K562 (cell line): ENCODE data around the gene SNRPD2. TPM values are rescaled to one million over a fixed set of nuclear protein-coding genes. Genes with fewer than 3 reads are reported as not detected.
A peak's percentile ranks its signal among the peaks of the same experiment; 100 is the strongest.

Experiments used
- BACH1 ChIP-seq: fragments of 200-800 bp; sonication (Bioruptor generic); IDR thresholded peaks from 2 replicates; pipeline ENCODE4 v1.6.1; 2016; ENCODE audit warnings: missing genetic modification characterization, missing compliant biosample characterization
- CEBPB ChIP-seq: fragments of 450-650 bp; IDR thresholded peaks from 2 replicates; pipeline ENCODE4 v1.6.1; 2016; ENCODE audit warnings: missing genetic modification characterization, missing compliant biosample characterization
- CEBPG ChIP-seq, 3 experiments: fragments of 200-800 bp in 1 of 3; sonication (Bioruptor generic) in 1 of 3; sonication (generic) in 1 of 3; formaldehyde crosslinking in 1 of 3; IDR thresholded peaks in 2 of 3; conservative IDR thresholded peaks in 1 of 3; 2 replicates each; pipeline versions ENCODE4 v1.6.1 to v1.8.0; 2016 to 2022; ENCODE audit warnings: missing compliant biosample characterization in 2 of 3, missing genetic modification characterization in 2 of 3, mild to moderate bottlenecking in 1 of 3, missing genetic modification reagents in 1 of 3
- DDX20 ChIP-seq: fragments of 450-650 bp; IDR thresholded peaks from 2 replicates; pipeline ENCODE4 v1.6.1; 2016; ENCODE audit warnings: missing genetic modification characterization, low read depth, mild to moderate bottlenecking, missing compliant biosample characterization, moderate library complexity
- FOS ChIP-seq: IDR thresholded peaks from 3 replicates; pipeline ENCODE4 v1.6.1; 2011; ENCODE audit not compliant: insufficient read length; ENCODE audit errors: extremely low read depth
- HDAC8 ChIP-seq: fragments of 450-650 bp; IDR thresholded peaks from 2 replicates; pipeline ENCODE4 v1.6.1; 2016; ENCODE audit warnings: mild to moderate bottlenecking, missing genetic modification characterization, moderate library complexity, missing compliant biosample characterization
- HLTF ChIP-seq: fragments of 450-650 bp; IDR thresholded peaks from 2 replicates; pipeline ENCODE4 v1.6.1; 2016
- ILF3 ChIP-seq: fragments of 450-650 bp; IDR thresholded peaks from 2 replicates; pipeline ENCODE4 v1.6.1; 2018; ENCODE audit warnings: antibody characterized with exemption, mild to moderate bottlenecking, moderate library complexity, borderline replicate concordance
- MNT ChIP-seq, 2 experiments: fragments of 450-650 bp; conservative IDR thresholded peaks; 2 replicates each; pipeline ENCODE4 v1.6.1; 2017; ENCODE audit warnings: mild to moderate bottlenecking in 2 of 2, moderate library complexity in 2 of 2
- NCOA4 ChIP-seq: fragments of 450-650 bp; IDR thresholded peaks from 2 replicates; pipeline ENCODE4 v1.6.1; 2018; ENCODE audit warnings: mild to moderate bottlenecking; ENCODE audit not compliant: partially characterized antibody
- NCOR1 ChIP-seq: fragments of 450-650 bp; IDR thresholded peaks from 2 replicates; pipeline ENCODE4 v1.6.1; 2016; ENCODE audit warnings: mild to moderate bottlenecking, moderate library complexity
- NFIC ChIP-seq: fragments of 450-650 bp; IDR thresholded peaks from 2 replicates; pipeline ENCODE4 v1.6.1; 2017; ENCODE audit warnings: mild to moderate bottlenecking, inconsistent platforms
- NFRKB ChIP-seq: fragments of 450-650 bp; IDR thresholded peaks from 2 replicates; pipeline ENCODE4 v1.6.1; 2016; ENCODE audit warnings: low read depth
- NR1H2 ChIP-seq: sonication (generic); formaldehyde crosslinking; IDR thresholded peaks from 2 replicates; pipeline ENCODE4 v1.4.0; 2020; ENCODE audit warnings: mild to moderate bottlenecking, missing genetic modification reagents
- PTRF ChIP-seq: fragments of 450-650 bp; IDR thresholded peaks from 2 replicates; pipeline ENCODE4 v1.6.1; 2016; ENCODE audit warnings: mild to moderate bottlenecking, missing genetic modification characterization, missing compliant biosample characterization
- TAF1 ChIP-seq: IDR thresholded peaks from 2 replicates; pipeline ENCODE4 v1.6.1; 2011; ENCODE audit warnings: mild to moderate bottlenecking, low read length, moderate library complexity; ENCODE audit not compliant: insufficient read depth, control insufficient read depth, severe bottlenecking; ENCODE audit errors: extremely low read depth
- ZBED1 ChIP-seq: IDR thresholded peaks from 2 replicates; pipeline ENCODE4 v1.6.1; 2014
- ZNF589 ChIP-seq: fragments of 200-800 bp; sonication (Bioruptor generic); IDR thresholded peaks from 2 replicates; pipeline ENCODE4 v1.6.1; 2016; ENCODE audit warnings: low read depth, missing genetic modification characterization, missing compliant biosample characterization
- ZNF644 ChIP-seq: fragments of 200-800 bp; sonication (Bioruptor generic); IDR thresholded peaks from 2 replicates; pipeline ENCODE4 v1.6.1; 2016; ENCODE audit warnings: low read depth, missing genetic modification characterization, missing compliant biosample characterization
- ZNF778 ChIP-seq: fragments of 450-650 bp; formaldehyde crosslinking; IDR thresholded peaks from 2 replicates; pipeline ENCODE4 v1.4.0; 2020; ENCODE audit warnings: mild to moderate bottlenecking, moderate library complexity
- ZNF780A ChIP-seq: fragments of 250-450 bp; sonication (Bioruptor Pico); IDR thresholded peaks from 2 replicates; pipeline ENCODE4 v1.5.0; 2021; ENCODE audit warnings: mild to moderate bottlenecking
- ZZZ3 ChIP-seq: fragments of 450-650 bp; IDR thresholded peaks from 2 replicates; pipeline ENCODE4 v1.6.1; 2016; ENCODE audit warnings: antibody characterized with exemption, mild to moderate bottlenecking, moderate library complexity
- polyA plus RNA-seq, 8 experiments: library from polyadenylated mRNA; depleted of rRNA in 4 of 8; stranded (reverse) in 5 of 8; unstranded in 3 of 8; fragments of >200 nt; fragmentation: Nextera tagmentation in 2 of 8; fragmentation: Illumina TruSeq in 1 of 8; extraction: Ambion mirVana in 2 of 8; extraction: Trizol in 1 of 8; gene quantifications; 2 replicates each; pipeline versions ENCODE4 v1.2.1 to v1.2.3, GENCODE V29; 2011 to 2014; ENCODE audit warnings: inconsistent platforms in 1 of 8, missing spikeins in 1 of 8
- total RNA-seq, 7 experiments: library from RNA; depleted of rRNA in 6 of 7; stranded (reverse); fragments of >200 nt in 6 of 7; fragmentation: Illumina TruSeq in 2 of 7; extraction: Trizol in 2 of 7; gene quantifications; 2 replicates each; pipeline versions ENCODE4 v1.2.1 to v1.2.3, GENCODE V29; 2011 to 2021; ENCODE audit warnings: low replicate concordance in 1 of 7
- TF ChIP-seq, protein P1 (sequence below), 3 experiments: IDR thresholded peaks in 2 of 3; conservative IDR thresholded peaks in 1 of 3; 2 replicates each; pipeline ENCODE4 v1.5.1; 2011 to 2012; ENCODE audit warnings: low read length in 3 of 3, mild to moderate bottlenecking in 3 of 3, control low read depth in 2 of 3, improper control_type of control experiment in 1 of 3, inconsistent platforms in 1 of 3, low read depth in 1 of 3, mixed read lengths in 1 of 3, moderate library complexity in 1 of 3; ENCODE audit not compliant: insufficient read depth in 2 of 3

SNRPD2 gene
- total and polyA plus RNA-seq, 9 of the 15 experiments (the other 6 are each of a cell fraction or from before 2014, with no cell fraction given): 728 to 4,411 (median 1,029) TPM

DNA sequence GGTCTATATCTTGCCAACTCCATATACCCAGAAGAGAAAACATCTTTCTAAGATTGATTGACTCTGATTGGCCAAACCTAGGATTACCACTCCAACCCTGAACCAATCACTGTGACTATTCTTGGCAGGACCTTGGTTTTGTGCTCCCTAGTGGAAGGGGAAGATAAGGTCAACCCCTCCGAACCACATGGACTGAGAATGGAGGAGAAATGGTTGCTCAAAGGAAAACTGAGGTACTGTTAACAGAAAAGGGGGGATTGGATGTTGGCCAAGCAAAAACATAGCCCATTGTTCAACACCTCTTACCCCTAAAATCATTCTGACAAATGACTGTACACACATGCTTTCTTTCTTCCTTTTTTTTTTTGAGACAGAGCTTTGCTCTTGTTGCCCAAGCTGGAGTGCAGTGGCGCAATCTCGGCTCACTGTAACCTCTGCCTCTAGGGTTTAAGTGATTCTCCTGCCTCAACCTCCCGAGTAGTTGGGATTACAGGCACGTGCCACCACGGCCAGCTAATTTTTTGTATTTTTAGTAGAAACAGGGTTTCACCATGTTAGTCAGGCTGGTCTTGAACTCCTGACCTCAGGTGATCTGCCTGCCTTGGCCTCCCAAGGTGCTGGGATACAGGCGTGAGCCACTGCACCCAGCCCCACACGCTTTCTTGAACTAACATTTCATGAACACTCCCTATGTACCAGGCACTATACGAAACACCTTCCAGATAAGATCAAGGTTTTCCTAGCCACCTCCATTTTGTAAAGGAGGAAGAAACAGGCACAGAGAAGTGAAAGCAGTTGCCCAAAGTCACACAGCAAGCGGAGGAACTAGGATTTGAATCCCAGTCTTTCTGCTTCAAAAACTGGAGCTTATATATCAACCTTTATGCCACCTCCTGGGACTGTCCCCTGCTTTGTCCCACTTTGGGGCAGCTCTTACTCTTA lies 48.0 kb upstream of the SNRPD2 start (continued):
- TF ChIP-seq NCOA4 (no peak), ILF3 (no peak), ZNF780A (no peak), CEBPG (CRISPR knock-in tag; IDR thresholded peaks at IDR 0.05) (peak; percentile 71), CEBPG (tag; conservative IDR thresholded peaks at IDR 0.05 in 1 of 2, IDR thresholded peaks at IDR 0.05 in 1 of 2) (peak; percentile 88 to 91), NFRKB (peak; percentile 99), ZZZ3 (no peak), MNT (conservative IDR thresholded peaks at IDR 0.05) (peak; percentile 61 to 75; a peak in 3 of 4 replicates), ZNF778 (no peak), NR1H2 (CRISPR knock-in tag) (no peak), TAF1 (peak; percentile 58), PTRF (peak; percentile 22; the same call in 1 of the 2 replicates), HLTF (peak; percentile 51; the same call in 1 of the 2 replicates), NFIC (peak; percentile 30; the same call in 1 of the 2 replicates), CEBPB (peak; percentile 97), ZNF589 (peak; percentile 86; the same call in 1 of the 2 replicates), HDAC8 (peak; percentile 81), DDX20 (no peak), NCOR1 (0 out of 2 replicates have a peak, but pooled peaks have one; percentile 32), FOS (peak; percentile 77), ZNF644 (tag) (peak; percentile 84), BACH1 (tag) (peak; percentile 70), ZBED1 (no peak)
- TF ChIP-seq, protein P1, sequence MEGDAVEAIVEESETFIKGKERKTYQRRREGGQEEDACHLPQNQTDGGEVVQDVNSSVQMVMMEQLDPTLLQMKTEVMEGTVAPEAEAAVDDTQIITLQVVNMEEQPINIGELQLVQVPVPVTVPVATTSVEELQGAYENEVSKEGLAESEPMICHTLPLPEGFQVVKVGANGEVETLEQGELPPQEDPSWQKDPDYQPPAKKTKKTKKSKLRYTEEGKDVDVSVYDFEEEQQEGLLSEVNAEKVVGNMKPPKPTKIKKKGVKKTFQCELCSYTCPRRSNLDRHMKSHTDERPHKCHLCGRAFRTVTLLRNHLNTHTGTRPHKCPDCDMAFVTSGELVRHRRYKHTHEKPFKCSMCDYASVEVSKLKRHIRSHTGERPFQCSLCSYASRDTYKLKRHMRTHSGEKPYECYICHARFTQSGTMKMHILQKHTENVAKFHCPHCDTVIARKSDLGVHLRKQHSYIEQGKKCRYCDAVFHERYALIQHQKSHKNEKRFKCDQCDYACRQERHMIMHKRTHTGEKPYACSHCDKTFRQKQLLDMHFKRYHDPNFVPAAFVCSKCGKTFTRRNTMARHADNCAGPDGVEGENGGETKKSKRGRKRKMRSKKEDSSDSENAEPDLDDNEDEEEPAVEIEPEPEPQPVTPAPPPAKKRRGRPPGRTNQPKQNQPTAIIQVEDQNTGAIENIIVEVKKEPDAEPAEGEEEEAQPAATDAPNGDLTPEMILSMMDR (IDR thresholded peaks at IDR 0.05 in 2 of 3, conservative IDR thresholded peaks at IDR 0.05 in 1 of 3; ENCODE audit: insufficient read depth in 2 of 3, low read depth in 1 of 3, low read length in 3 of 3): peak in 2 of 3 experiments; percentile 37 to 38; a peak in 3 of 6 replicates
